ENCODE measurements around the gene MTARC2.

The MTARC2 gene

GRCh38 chr1:220746851-220747250, 1.3 kb upstream of the MTARC2 start:
- no peak for TF ChIP-seq CTCF (IDR thresholded peaks at IDR 0.05)
- no peak for TF ChIP-seq ZFX (IDR thresholded peaks at IDR 0.05; ENCODE audit: borderline replicate concordance)
- H3K27ac ChIP-seq, result no peak overlapping the region

GRCh38 chr1:220747437-220748088, 559 bp upstream of the MTARC2 start:
- 0 out of 2 replicates have a peak overlapping the region, but pooled peaks have one; percentile 17 for H3K27ac ChIP-seq
- TF ChIP-seq CTCF (IDR thresholded peaks at IDR 0.05) (no peak), ZFX (IDR thresholded peaks at IDR 0.05; ENCODE audit: borderline replicate concordance) (no peak)

- no peak overlapping the region for H3K27ac ChIP-seq
- no peak for TF ChIP-seq CTCF (IDR thresholded peaks at IDR 0.05)
- TF ChIP-seq ZFX (IDR thresholded peaks at IDR 0.05; ENCODE audit: borderline replicate concordance), result no peak
These were observed 814 bp downstream of the MTARC2 start for GRCh38 chr1:220748936-220749335.

GRCh38 chr1:220750131-220750515, 2.0 kb downstream of the MTARC2 start:
- no peak overlapping the region for H3K27ac ChIP-seq
- TF ChIP-seq ZFX (IDR thresholded peaks at IDR 0.05; ENCODE audit: borderline replicate concordance) (no peak), CTCF (IDR thresholded peaks at IDR 0.05) (no peak)

GRCh38 chr1:220751111-220751510, 3.0 kb downstream of the MTARC2 start:
- TF ChIP-seq ZFX (IDR thresholded peaks at IDR 0.05; ENCODE audit: borderline replicate concordance), result no peak
- TF ChIP-seq CTCF (IDR thresholded peaks at IDR 0.05), result no peak
- H3K27ac ChIP-seq, result no peak overlapping the region

- no peak for TF ChIP-seq ZFX (IDR thresholded peaks at IDR 0.05; ENCODE audit: borderline replicate concordance)
- no peak for TF ChIP-seq CTCF (IDR thresholded peaks at IDR 0.05)
- no peak overlapping the region for H3K27ac ChIP-seq
These were observed 6.2 kb downstream of the MTARC2 start for GRCh38 chr1:220754212-220754917.

GRCh38 chr1:220754918-220755295, 6.8 kb downstream of the MTARC2 start:
- no peak for TF ChIP-seq CTCF (IDR thresholded peaks at IDR 0.05)
- TF ChIP-seq ZFX (IDR thresholded peaks at IDR 0.05; ENCODE audit: borderline replicate concordance), result no peak

More at GRCh38 chr1:220754918-220755295, 6.8 kb downstream of the MTARC2 start:
- no peak overlapping the region for H3K27ac ChIP-seq

All from 22Rv1 (cell line).